Activated T-cell treated with anti-CD3 and anti-CD28 coated beads for 4 hours (primary cell): ENCODE data around the gene ZFHX3.

ENCODE experiments used
- DNase-seq: peaks from one replicate; pipeline ENCODE4 v3.0.0-alpha.2; 2020

ZFHX3 gene

GRCh38 chr16:72971370-72971769, 76.6 kb downstream of the ZFHX3 start:
- no peak for DNase-seq

GRCh38 chr16:72970656-72971055, 77.3 kb downstream of the ZFHX3 start:
- DNase-seq: no peak

GRCh38 chr16:72969812-72970211, 78.1 kb downstream of the ZFHX3 start:
- DNase-seq: no peak

GRCh38 chr16:72969146-72969545, 78.8 kb downstream of the ZFHX3 start:
- DNase-seq: no peak

DNA sequence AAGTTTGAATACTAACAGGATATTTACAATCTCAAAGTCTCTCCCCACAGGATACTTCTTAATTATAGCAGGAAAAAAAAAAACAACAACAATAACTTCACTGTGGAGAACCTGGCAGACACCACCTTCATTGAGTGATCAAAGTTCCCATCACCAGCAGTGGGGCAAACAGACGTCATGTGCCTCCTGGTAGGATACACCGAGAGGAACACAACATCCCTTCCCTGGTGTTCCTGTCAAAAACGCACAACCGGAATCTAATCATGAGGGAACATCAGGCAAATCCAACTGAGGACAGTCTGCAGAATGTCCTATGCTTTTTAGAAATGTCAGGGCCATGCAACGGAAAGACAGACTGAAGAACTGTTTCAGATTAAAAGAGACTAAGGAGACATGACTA, 80.0 kb downstream of the ZFHX3 start:
- no peak for DNase-seq

DNA sequence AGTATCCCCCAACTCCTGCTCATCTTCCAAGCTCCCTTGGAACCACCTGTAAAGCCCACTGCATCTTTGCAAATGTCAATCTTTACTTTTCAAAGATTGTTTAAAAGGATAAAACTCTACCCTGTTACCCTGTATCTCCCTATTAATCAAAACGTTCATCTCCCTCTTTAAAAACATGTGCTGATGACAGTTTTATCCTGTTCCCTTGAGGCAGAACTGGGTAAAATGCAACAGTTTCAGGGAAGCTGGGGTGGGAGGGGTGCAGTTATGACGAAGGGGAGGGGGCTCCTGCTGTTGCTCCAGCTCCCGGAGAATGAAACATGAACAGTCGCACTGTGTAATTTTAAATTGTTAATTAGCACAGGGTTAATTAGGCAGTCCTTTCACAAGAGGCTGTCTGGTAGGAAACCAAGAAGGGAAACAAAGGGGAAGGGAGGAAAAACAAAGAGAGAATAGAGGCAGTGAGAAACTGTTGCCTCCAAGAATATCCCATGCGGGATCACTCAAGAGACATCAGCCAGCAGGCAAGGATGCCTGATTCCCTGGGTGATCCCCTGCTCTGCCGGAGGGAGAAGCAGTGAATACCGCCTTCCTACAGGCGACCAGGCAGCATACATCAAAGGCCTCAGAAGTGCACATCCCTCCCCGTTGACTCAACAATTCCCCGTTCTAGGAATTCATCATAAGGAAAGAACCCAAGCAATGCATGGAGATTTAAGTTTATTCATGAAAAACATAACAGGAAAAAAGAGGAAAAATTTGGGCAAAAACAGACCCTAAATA, 84.2 kb downstream of the ZFHX3 start:
- no peak for DNase-seq

DNA sequence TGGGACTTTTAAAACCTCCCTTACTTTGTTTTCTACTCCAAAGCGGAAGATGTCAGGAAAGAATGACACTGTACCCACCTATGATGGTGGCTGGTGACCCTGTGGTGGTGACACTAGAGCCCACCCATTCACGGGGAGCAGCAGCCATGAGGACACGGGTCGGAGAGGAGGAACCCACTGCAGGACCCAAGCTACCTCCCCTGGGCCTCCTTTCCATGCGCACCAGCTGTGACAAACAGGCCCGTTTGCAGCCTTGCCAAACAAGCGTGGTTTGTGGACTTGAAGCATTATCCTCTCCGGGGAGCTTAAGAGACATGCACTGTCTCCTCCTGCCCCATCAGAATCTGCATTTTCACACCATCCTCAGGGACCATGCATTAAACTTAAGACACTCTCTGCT, 85.6 kb downstream of the ZFHX3 start:
- no peak for DNase-seq

GRCh38 chr16:72961863-72962262, 86.1 kb downstream of the ZFHX3 start:
- DNase-seq: no peak

DNA sequence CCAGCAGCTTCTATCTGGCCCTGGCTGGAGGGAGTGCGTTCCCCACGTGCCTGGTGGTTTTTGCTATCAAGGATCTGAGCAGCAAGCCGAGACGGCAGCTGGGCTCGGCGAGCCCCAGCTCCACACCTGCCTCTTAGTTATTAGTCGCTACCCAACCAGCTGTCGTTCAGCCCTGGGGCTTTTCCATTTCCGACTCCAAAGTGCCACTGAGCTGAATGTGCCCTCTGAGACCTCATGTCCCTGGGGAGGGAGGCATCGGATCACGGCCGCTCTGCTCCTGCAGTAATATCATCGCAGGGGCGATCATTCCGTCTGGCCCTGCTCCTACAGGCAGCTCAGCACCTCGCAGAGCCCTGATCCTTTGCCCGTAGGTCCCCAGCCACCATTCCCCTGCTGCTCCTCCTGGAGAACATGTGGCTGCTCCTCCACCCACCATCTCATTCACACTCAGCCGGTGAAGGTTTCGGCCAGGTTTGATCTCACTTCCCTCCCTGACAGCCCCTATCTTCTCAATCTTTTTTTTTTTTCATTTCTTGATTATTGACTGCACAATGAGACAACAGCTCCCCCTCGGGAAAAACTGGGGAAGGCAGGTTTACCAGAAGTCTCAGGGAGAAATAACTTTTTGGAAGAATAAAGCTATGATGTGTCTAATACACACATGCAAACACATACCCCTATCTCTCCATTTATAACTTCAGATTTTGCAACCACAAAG, 86.7 kb downstream of the ZFHX3 start:
- DNase-seq: no peak

- DNase-seq: no peak
Observed at GRCh38 chr16:72960101-72960500, 87.8 kb downstream of the ZFHX3 start.

DNA sequence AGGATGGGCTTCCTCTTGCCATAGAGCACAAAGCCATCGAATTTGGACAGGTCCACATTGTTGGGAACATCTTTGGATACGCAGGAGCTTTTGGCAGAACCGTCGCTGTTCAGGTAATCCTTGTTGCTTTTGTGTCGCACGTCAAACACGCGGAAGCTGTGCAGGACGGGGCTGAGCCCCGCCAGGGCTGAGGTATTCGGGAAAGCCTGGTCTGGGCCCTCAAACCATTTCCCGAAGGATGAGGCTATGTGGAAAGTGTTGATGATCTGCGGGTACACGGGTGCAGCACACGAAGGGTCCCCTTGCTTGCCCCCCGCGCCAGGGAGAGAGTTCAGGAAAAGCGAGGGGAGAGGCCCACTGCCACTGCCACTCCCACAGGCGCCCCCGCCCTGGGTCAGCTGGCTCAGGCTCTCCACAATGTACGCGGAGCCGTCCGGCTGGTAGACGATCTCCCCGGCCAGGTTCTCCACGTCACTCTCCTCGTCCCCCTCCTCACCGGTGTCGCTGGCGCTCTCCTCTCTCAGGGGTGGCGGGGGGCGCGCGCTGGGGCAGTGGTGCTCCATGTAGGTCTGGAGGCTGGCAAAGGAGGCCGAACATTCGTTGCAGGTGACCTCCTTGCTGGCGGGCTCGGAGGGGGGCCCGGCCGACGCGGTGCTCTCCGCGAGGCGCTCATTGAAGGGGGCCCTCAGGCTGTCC, 88.5 kb downstream of the ZFHX3 start:
- no peak for DNase-seq

- DNase-seq: no peak
Observed at GRCh38 chr16:72958522-72959076, 89.3 kb downstream of the ZFHX3 start.

DNA sequence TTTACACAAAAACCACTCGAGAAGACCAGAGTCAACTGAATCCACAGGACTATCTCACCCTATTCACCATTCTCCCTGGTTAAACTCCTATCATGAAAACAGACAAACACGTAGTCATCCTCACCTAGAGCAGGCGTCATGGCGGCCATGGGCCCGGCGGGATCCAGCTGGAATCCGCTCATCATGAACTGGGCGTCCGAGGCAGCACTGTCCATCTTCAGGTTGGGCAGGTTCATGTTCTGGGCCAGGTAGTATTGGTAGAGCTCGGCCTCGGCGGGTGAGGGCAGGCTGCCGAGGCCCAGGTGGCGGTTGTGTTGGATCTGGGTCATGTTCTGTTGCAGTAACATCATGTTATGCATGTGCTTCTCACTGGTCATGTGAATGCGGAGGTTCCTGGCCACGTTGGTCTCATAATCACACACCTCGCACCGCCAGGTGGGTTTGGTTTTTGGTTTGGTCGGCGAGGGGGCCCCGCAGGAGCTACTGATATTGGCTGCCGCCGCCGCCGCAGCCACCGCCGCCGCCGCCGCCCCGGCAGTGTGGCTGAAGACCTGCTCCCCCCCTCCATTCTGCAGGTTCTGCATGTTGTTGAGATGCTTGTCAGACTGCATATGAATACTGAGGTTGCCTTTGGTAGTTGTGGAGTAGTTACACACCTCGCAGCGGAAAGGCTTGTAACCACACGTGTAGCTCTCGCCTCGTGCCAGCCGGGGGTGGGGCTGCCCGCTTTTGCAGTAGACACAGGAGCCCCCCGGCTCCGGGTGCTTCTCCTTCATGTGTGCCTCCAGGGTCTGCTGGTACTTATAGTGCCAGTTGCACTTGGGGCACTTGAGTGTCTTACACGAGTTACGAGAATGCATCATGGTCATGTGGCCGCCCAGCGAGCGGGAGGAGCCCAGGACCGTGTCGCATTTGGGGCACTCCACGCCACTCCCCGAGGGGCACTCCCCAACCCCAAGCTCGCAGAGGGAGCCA, 90.3 kb downstream of the ZFHX3 start:
- DNase-seq: no peak

GRCh38 chr16:72956124-72957064, 91.5 kb downstream of the ZFHX3 start:
- DNase-seq: no peak

GRCh38 chr16:72952811-72953271, 95.1 kb downstream of the ZFHX3 start:
- DNase-seq: no peak

GRCh38 chr16:72952404-72952803, 95.5 kb downstream of the ZFHX3 start:
- no peak for DNase-seq

DNA sequence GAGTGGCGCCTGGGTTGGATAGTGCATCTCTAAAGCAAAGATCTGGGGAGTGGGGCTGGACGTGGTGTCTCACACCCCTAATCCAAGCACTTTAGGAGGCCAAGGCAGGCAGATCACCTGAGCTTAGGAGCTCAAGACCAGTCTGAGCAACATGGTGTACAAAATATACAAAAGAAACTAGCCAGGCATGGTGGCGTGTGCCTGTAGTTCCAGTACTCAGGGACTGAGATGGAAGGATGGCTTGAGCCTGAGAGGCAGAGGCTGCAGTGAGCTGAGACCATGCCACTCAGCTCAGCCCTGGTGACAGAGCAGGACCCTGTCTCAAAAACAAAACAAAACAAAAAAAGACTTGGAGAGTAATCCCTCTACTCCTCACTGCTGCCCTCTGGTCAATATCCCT, 96.0 kb downstream of the ZFHX3 start:
- DNase-seq: no peak

DNA sequence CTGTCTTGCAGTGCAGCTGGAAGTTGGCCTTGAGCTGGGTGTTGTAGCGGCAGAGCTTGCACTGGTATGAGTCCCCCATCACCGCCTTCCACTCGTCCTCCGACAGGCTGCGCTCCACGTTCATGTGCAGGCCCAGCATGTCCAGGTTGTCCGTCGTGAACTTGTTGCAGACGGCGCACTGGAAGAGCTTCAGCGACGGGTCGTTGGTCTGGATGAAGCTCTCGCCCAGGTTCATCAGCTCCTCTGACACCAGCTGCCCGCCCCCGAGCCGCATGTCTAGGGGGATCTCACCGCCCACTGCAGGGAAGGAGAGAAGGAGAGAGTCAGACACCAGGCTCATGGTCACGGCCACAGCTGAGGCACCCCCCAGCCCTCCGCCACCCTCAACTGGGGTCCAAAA, 97.3 kb downstream of the ZFHX3 start:
- no peak for DNase-seq

GRCh38 chr16:72948238-72948829, 99.6 kb downstream of the ZFHX3 start:
- no peak for DNase-seq

- no peak for DNase-seq
Observed at GRCh38 chr16:72947379-72948237, 100.3 kb downstream of the ZFHX3 start.
